AG09309 (cell line): Measurements from ENCODE around the gene EFCAB14.
"Not testable (repeated sequence)": the region's sequence is repeated elsewhere in the genome, so short reads cannot be mapped to it uniquely, and the experiment has no call there.

Experiments
- DNase-seq: peaks from one replicate; pipeline ENCODE4 v3.0.0-alpha.2; 2010; ENCODE audit warnings: low read depth
- H3K4me3 ChIP-seq: 2 replicates; pipeline ENCODE4 v1.5.1; 2011; ENCODE audit warnings: mild to moderate bottlenecking, low read depth, low read length, moderate library complexity; ENCODE audit not compliant: control insufficient read depth
- TF ChIP-seq, protein P1 (sequence below): IDR thresholded peaks from 2 replicates; pipeline ENCODE4 v1.5.1; 2011; ENCODE audit warnings: mild to moderate bottlenecking, low read depth, low read length, inconsistent platforms; ENCODE audit not compliant: insufficient read depth, control insufficient read depth; ENCODE audit errors: missing control alignments

Gene EFCAB14

DNA sequence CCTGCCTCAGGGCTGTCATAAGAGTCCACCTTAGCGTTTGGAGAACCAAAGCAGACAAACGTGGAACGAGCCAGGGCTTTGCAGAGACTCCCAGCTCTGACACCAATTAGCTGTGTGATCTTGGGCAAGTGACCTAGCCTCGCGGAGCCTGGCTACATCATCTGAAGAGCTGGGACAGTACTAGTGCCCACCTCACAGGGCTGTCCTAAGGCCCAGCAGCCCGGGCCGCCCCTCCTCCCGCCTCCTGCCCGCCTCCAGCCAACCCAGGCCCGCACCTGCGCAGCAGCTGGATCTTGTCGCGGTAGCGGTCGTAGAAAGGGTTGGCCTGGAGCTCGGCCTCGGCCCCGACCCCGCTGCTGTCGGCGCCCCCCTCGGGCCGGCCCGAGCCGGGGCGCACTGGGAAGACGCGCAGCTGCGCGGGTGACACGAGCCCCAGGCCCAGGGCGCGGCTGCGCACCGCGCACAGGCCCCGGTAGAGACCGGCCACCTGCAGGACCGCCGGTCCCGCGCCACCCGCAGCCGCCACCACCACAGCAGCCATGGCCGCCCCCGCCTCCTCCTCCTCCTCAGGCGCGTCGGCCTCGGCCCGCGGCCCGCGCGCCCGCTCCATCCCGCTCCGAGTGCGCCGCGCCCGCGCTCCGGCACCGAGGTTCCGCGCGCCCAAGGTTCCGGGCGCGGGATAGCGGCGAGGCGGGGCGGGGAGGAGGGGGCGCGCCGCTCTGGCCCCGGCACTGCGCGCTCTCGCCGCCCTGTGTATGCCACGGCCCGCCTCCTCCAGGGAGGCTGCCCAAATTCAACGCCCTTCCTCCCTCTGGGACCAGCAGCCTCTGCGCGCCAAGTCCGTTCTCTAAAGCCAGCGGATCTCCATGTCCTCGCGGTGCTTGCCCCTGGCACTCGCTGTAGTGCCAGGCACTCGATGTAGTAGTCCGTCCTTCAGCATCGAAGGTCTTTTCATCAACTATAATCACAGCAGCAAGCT is 50.8 kb downstream of the EFCAB14 start, which contains the start of gene ATPAF1:
Gene ATPAF1, minus strand, starts transcription at position 583 of the 979 bp plus-strand sequence. Its CDS starts 42 bp downstream, at position 541.
- peak within 1 kb of the TSS; percentile 69 for H3K4me3 ChIP-seq
- TF ChIP-seq, protein P1, sequence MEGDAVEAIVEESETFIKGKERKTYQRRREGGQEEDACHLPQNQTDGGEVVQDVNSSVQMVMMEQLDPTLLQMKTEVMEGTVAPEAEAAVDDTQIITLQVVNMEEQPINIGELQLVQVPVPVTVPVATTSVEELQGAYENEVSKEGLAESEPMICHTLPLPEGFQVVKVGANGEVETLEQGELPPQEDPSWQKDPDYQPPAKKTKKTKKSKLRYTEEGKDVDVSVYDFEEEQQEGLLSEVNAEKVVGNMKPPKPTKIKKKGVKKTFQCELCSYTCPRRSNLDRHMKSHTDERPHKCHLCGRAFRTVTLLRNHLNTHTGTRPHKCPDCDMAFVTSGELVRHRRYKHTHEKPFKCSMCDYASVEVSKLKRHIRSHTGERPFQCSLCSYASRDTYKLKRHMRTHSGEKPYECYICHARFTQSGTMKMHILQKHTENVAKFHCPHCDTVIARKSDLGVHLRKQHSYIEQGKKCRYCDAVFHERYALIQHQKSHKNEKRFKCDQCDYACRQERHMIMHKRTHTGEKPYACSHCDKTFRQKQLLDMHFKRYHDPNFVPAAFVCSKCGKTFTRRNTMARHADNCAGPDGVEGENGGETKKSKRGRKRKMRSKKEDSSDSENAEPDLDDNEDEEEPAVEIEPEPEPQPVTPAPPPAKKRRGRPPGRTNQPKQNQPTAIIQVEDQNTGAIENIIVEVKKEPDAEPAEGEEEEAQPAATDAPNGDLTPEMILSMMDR: no peak
- peak; percentile 28 for DNase-seq

DNA sequence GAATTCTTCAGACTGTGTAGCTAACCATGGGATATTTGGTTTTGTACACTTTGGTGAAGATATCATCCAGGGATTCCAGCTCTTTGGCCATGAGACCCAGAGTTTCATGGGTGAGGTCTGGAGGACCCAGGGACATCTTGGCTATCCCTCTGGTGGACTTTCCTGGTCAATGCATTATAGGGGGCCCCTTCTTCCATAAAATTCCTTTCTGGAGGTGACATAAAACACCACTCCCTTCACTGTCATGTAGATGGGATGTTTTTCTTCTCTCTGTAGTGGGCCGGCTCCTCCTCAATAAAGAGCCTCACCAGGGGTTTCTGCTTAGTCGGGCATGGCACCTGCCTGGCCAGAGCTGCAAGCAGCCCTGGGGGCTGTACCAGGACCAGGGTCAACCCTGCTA is 52.9 kb downstream of the EFCAB14 start:
- no peak overlapping the region for H3K4me3 ChIP-seq
- DNase-seq: no peak
- TF ChIP-seq, protein P1: no peak

DNA sequence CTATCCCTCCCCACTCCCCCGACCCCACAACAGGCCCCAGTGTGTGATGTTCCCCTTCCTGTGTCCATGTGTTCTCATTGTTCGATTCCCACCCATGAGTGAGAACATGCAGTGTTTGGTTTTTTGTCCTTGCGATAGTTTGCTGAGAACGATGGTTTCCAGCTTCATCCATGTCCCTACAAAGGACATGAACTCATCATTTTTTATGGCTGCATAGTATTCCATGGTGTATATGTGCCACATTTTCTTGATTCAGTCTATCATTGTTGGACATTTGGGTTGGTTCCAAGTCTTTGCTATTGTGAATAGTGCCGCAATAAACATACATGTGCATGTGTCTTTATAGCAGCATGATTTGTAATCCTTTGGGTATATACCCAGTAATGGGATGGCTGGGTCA is 56.0 kb downstream of the EFCAB14 start:
- not testable (repeated sequence) for DNase-seq, H3K4me3 ChIP-seq

DNA sequence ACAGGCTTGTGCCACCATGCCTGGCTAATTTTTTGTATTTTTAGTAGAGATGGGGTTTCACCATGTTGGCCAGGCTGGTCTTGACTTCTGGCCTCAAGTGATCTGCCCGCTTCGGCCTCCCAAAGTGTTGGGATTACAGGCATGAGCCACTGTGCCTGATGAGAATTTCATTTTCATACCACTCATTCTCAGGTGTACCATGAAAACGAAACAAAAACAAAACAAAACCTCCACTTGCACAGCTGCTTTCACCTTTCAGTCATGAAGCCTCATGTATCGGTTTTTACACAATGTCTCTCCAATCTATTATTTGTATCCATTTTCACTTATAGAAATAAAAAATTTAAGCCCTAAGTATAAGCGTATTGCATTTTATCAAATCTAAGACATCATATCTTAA is 58.8 kb downstream of the EFCAB14 start:
- not testable (repeated sequence) for DNase-seq, H3K4me3 ChIP-seq

DNA sequence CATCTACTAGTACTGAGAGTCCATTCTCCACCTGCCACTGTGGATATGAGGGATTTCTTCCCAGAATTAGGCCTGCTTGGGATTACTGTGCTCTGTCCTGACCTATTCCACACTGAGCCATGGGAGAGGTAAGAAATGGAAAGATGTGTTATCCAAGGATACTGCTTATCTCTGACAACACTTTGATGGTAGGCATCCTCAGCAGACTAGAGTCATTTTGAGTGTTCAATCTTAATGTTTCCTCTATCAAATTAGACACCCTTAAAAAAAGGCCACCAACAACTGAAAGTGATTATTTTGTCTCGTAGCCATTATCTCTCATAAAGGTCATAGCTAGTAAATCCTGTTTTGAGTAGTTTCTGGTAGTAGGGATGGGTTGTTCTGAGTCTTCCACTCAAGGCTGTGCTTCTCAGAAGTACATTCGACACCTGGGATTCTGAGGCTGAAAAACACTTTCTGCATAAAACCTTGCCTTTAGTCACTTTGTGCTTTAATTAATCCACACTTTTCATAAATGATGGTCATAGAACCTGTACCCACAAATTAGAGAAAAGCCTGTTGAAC is 59.5 kb downstream of the EFCAB14 start:
- H3K4me3 ChIP-seq: no peak overlapping the region
- TF ChIP-seq, protein P1: no peak
- DNase-seq: no peak

DNA sequence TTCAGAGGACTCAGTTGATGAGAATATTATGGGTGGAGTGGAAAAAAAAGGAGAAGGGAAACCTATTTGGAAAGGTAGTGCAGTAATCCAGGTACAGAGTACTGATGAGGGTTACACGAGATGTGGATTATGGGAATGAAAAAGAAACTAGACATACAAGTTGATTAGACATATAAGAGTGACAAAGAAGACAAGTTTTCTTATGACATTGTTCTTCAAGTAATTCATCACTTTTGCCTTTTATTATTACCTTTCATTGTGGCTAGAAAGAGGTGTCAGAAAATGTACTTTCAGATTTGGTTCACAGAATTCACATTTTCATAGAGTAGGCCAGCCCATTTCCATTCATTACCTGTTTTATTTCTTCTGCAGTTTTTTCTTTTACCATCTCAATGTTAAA is 61.1 kb downstream of the EFCAB14 start:
- no peak for DNase-seq
- H3K4me3 ChIP-seq: no peak overlapping the region
- TF ChIP-seq, protein P1: no peak

DNA sequence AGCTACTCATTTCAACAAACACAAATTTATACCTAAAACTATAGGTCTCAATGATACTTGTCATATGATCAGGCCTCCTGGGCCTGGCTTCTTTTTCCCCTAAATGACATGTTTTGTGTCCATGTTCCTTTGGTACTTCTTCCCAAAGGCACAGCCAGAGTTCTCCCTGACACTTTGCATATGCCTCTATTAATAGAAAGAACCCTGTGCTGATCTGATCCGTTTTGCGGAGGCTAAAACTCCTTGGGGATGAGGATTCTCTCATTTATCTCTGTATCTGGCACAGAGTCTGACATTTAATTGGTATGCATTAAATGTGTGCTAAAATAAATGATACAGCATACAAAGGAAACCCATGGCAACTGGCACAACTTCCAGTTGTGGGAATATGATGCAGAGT is 62.3 kb downstream of the EFCAB14 start:
- TF ChIP-seq, protein P1: no peak
- DNase-seq: no peak
- H3K4me3 ChIP-seq: no peak overlapping the region
